ENCODE measurements around the gene RANBP10.
A peak's percentile ranks its signal among the peaks of the same experiment; 100 is the strongest.
"Not testable (repeated sequence)": the region's sequence is repeated elsewhere in the genome, so short reads cannot be mapped to it uniquely, and the experiment has no call there.

The RANBP10 gene

GRCh38 chr16:67708368-67708771 is 98.0 kb downstream of the RANBP10 start:
- no peak for DNase-seq

GRCh38 chr16:67707790-67708189 is 98.6 kb downstream of the RANBP10 start:
- no peak for DNase-seq

GRCh38 chr16:67707210-67707609 is 99.2 kb downstream of the RANBP10 start:
- no peak for DNase-seq

- DNase-seq, result no peak
Observed at GRCh38 chr16:67704110-67704509, 102.2 kb downstream of the RANBP10 start.

GRCh38 chr16:67703626-67704025 is 102.7 kb downstream of the RANBP10 start:
- DNase-seq, result no peak

GRCh38 chr16:67702130-67702529 is 104.2 kb downstream of the RANBP10 start:
- no peak for DNase-seq

GRCh38 chr16:67701420-67701819 is 104.9 kb downstream of the RANBP10 start:
- no peak for DNase-seq

- DNase-seq, result no peak
Observed at GRCh38 chr16:67699265-67699664, 107.1 kb downstream of the RANBP10 start.

GRCh38 chr16:67697422-67698185 is 108.8 kb downstream of the RANBP10 start:
- no peak for DNase-seq

GRCh38 chr16:67694611-67695010 is 111.7 kb downstream of the RANBP10 start:
- no peak for DNase-seq

GRCh38 chr16:67693517-67694285 is 112.7 kb downstream of the RANBP10 start:
- not testable (repeated sequence) for DNase-seq

- no peak for DNase-seq
Observed at GRCh38 chr16:67685388-67686112, 120.8 kb downstream of the RANBP10 start.

GRCh38 chr16:67683767-67684166 is 122.6 kb downstream of the RANBP10 start:
- DNase-seq, result no peak

- DNase-seq, result no peak
Observed at GRCh38 chr16:67679935-67680897, 126.1 kb downstream of the RANBP10 start.

- peak; percentile 64 to 78 for DNase-seq
Observed at GRCh38 chr16:67678354-67679023, 127.9 kb downstream of the RANBP10 start.

GRCh38 chr16:67677712-67678111 is 128.6 kb downstream of the RANBP10 start:
- DNase-seq, result no peak

- DNase-seq, result no peak
Observed at GRCh38 chr16:67676939-67677338, 129.4 kb downstream of the RANBP10 start.

GRCh38 chr16:67676516-67676915 is 129.8 kb downstream of the RANBP10 start:
- no peak for DNase-seq

GRCh38 chr16:67675999-67676398 is 130.4 kb downstream of the RANBP10 start:
- no peak for DNase-seq

GRCh38 chr16:67675579-67675935 is 130.8 kb downstream of the RANBP10 start:
- DNase-seq, result no peak

- DNase-seq, result peak in 1 of 2 experiments; percentile 13
Observed at GRCh38 chr16:67674851-67675578, 131.3 kb downstream of the RANBP10 start.

All from NCI-H526 (cell line).